K562 (cell line): ENCODE measurements around the gene GYS1. TPM values are rescaled to one million over a fixed set of nuclear protein-coding genes. Genes with fewer than 3 reads are reported as not detected.

Experiments used
- BCL6 ChIP-seq: fragments of 250-450 bp; sonication (Bioruptor Pico); IDR thresholded peaks from 2 replicates; pipeline ENCODE4 v1.4.0; 2020
- CBX1 ChIP-seq: sonication (generic); IDR thresholded peaks from 2 replicates; pipeline ENCODE4 v1.6.1; 2016; ENCODE audit warnings: antibody characterized with exemption, low read depth, mild to moderate bottlenecking
- DNMT1 ChIP-seq: fragments of 450-650 bp; IDR thresholded peaks from 2 replicates; pipeline ENCODE4 v1.6.1; 2016; ENCODE audit warnings: antibody characterized with exemption, mild to moderate bottlenecking
- FOSL1 ChIP-seq: fragments of 200-800 bp; sonication (Bioruptor generic); conservative IDR thresholded peaks from 2 replicates; pipeline ENCODE4 v1.6.1; 2016; ENCODE audit warnings: missing genetic modification characterization, missing compliant biosample characterization
- HDAC1 ChIP-seq, 2 experiments: fragments of 450-650 bp; IDR thresholded peaks; 2 replicates each; pipeline ENCODE4 v1.6.1; 2016 to 2017; ENCODE audit warnings: inconsistent platforms in 1 of 2, mild to moderate bottlenecking in 1 of 2, moderate library complexity in 1 of 2
- MECOM ChIP-seq: fragments of 250-450 bp; sonication (Bioruptor Pico); IDR thresholded peaks from 2 replicates; pipeline ENCODE4 v1.8.0; 2022; ENCODE audit warnings: inconsistent platforms
- MITF ChIP-seq: IDR thresholded peaks from 2 replicates; pipeline ENCODE4 v1.6.1; 2014; ENCODE audit warnings: antibody characterized with exemption
- NCOA2 ChIP-seq, 2 experiments: fragments of 450-650 bp; IDR thresholded peaks; 2 replicates each; pipeline ENCODE4 v1.6.1; 2018; ENCODE audit warnings: mild to moderate bottlenecking in 2 of 2, moderate library complexity in 1 of 2; ENCODE audit not compliant: partially characterized antibody in 2 of 2
- NELFE ChIP-seq: IDR thresholded peaks from 2 replicates; pipeline ENCODE4 v1.6.1; 2011; ENCODE audit warnings: mild to moderate bottlenecking; ENCODE audit not compliant: insufficient read depth, insufficient read length
- NFYB ChIP-seq: IDR thresholded peaks from 2 replicates; pipeline ENCODE4 v1.6.1; 2011; ENCODE audit warnings: mild to moderate bottlenecking, moderate library complexity; ENCODE audit not compliant: insufficient read length; ENCODE audit errors: extremely low read depth
- PTTG1 ChIP-seq: fragments of 450-650 bp; IDR thresholded peaks from 2 replicates; pipeline ENCODE4 v1.6.1; 2016; ENCODE audit warnings: low read depth, mild to moderate bottlenecking, missing genetic modification characterization, missing compliant biosample characterization
- RBBP5 ChIP-seq: fragments of 200-600 bp; sonication (generic); IDR thresholded peaks from 2 replicates; pipeline ENCODE4 v1.6.1; 2012; ENCODE audit warnings: borderline replicate concordance, mild to moderate bottlenecking, low read length, control low read depth, inconsistent platforms; ENCODE audit not compliant: insufficient read depth, poor library complexity, severe bottlenecking
- ZEB2 ChIP-seq: fragments of 450-650 bp; IDR thresholded peaks from 2 replicates; pipeline ENCODE4 v1.6.1; 2016
- ZNF134 ChIP-seq: fragments of 250-450 bp; sonication (Bioruptor Pico); conservative IDR thresholded peaks from 2 replicates; pipeline ENCODE4 v1.4.0; 2020
- ZNF224 ChIP-seq: sonication (generic); formaldehyde crosslinking; IDR thresholded peaks from 2 replicates; pipeline ENCODE4 v1.8.0; 2022; ENCODE audit warnings: mild to moderate bottlenecking, missing genetic modification reagents
- ZNF316 ChIP-seq: fragments of 450-650 bp; IDR thresholded peaks from 2 replicates; pipeline ENCODE4 v1.6.1; 2016
- ZNF717 ChIP-seq: fragments of 250-450 bp; sonication (Bioruptor Pico); IDR thresholded peaks from 2 replicates; pipeline ENCODE4 v1.5.0; 2021
- polyA plus RNA-seq, 8 experiments: library from polyadenylated mRNA; depleted of rRNA in 4 of 8; stranded (reverse) in 5 of 8; unstranded in 3 of 8; fragments of >200 nt; fragmentation: Nextera tagmentation in 2 of 8; fragmentation: Illumina TruSeq in 1 of 8; extraction: Ambion mirVana in 2 of 8; extraction: Trizol in 1 of 8; gene quantifications; 2 replicates each; pipeline versions ENCODE4 v1.2.1 to v1.2.3, GENCODE V29; 2011 to 2014; ENCODE audit warnings: inconsistent platforms in 1 of 8, missing spikeins in 1 of 8
- total RNA-seq, 7 experiments: library from RNA; depleted of rRNA in 6 of 7; stranded (reverse); fragments of >200 nt in 6 of 7; fragmentation: Illumina TruSeq in 2 of 7; extraction: Trizol in 2 of 7; gene quantifications; 2 replicates each; pipeline versions ENCODE4 v1.2.1 to v1.2.3, GENCODE V29; 2011 to 2021; ENCODE audit warnings: low replicate concordance in 1 of 7
- TF ChIP-seq, protein P1 (sequence below): fragments of 450-650 bp; IDR thresholded peaks from one replicate; pipeline ENCODE4 v1.6.1; 2018; ENCODE audit warnings: mild to moderate bottlenecking, moderate library complexity; ENCODE audit not compliant: partially characterized antibody
- TF ChIP-seq, protein P2 (sequence below): fragments of 250-450 bp; sonication (Bioruptor Pico); IDR thresholded peaks from 2 replicates; pipeline ENCODE4 v1.5.0; 2022; ENCODE audit warnings: mild to moderate bottlenecking
- TF ChIP-seq, protein P3 (sequence below): fragments of 450-650 bp; formaldehyde crosslinking; IDR thresholded peaks from 2 replicates; pipeline ENCODE4 v1.4.0; 2022; ENCODE audit warnings: mild to moderate bottlenecking, moderate library complexity
- TF ChIP-seq, protein P4 (sequence below): fragments of 450-650 bp; formaldehyde crosslinking; IDR thresholded peaks from 2 replicates; pipeline ENCODE4 v1.4.0; 2022; ENCODE audit warnings: missing genetic modification characterization

Gene GYS1
- total and polyA plus RNA-seq, 9 of the 15 experiments (the other 6 are each of a cell fraction or from before 2014, with no cell fraction given) = 1.9 to 31.1 (median 15.2) TPM

DNA sequence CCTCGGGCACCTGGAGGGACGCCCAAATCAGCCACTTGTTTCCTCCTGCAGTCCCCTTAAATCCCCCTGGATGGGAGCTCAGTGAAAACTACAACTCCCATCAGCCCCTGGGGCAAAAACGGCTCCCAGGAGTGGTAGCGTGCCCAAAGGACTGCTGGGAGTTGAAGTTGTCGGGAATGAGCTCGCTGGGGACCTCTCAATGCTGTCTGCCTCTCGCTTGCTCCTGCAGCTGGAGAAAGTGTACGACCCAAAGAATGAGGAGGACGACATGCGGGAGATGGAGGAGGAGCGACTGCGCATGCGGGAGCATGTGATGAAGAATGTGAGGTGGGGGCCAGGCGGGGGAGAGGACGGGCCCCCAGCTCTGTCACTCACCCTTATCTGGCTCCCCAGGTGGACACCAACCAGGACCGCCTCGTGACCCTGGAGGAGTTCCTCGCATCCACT, 74.3 kb downstream of the GYS1 start (continued):
- TF ChIP-seq, protein P1, sequence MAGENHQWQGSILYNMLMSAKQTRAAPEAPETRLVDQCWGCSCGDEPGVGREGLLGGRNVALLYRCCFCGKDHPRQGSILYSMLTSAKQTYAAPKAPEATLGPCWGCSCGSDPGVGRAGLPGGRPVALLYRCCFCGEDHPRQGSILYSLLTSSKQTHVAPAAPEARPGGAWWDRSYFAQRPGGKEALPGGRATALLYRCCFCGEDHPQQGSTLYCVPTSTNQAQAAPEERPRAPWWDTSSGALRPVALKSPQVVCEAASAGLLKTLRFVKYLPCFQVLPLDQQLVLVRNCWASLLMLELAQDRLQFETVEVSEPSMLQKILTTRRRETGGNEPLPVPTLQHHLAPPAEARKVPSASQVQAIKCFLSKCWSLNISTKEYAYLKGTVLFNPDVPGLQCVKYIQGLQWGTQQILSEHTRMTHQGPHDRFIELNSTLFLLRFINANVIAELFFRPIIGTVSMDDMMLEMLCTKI = no peak
- TF ChIP-seq ZNF134 (CRISPR knock-in tag) (no peak), ZNF316 (no peak), PTTG1 (tag) (no peak), ZNF717 (CRISPR knock-in tag) (no peak), MECOM (CRISPR knock-in tag) (no peak), RBBP5 (no peak), NCOA2 (IDR thresholded peaks at IDR 0.05; ENCODE audit: partially characterized antibody in 2 of 2) (no peak), HDAC1 (IDR thresholded peaks at IDR 0.05) (no peak), NFYB (no peak), NELFE (no peak), MITF (no peak), DNMT1 (0 out of 2 replicates have a peak, but pooled peaks have one; percentile 58), ZEB2 (no peak), FOSL1 (no peak), ZNF224 (CRISPR knock-in tag) (no peak), CBX1 (no peak), BCL6 (CRISPR knock-in tag) (no peak)
- TF ChIP-seq, protein P2, sequence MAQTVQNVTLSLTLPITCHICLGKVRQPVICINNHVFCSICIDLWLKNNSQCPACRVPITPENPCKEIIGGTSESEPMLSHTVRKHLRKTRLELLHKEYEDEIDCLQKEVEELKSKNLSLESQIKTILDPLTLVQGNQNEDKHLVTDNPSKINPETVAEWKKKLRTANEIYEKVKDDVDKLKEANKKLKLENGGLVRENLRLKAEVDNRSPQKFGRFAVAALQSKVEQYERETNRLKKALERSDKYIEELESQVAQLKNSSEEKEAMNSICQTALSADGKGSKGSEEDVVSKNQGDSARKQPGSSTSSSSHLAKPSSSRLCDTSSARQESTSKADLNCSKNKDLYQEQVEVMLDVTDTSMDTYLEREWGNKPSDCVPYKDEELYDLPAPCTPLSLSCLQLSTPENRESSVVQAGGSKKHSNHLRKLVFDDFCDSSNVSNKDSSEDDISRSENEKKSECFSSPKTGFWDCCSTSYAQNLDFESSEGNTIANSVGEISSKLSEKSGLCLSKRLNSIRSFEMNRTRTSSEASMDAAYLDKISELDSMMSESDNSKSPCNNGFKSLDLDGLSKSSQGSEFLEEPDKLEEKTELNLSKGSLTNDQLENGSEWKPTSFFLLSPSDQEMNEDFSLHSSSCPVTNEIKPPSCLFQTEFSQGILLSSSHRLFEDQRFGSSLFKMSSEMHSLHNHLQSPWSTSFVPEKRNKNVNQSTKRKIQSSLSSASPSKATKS (CRISPR knock-in tag) = no peak
- TF ChIP-seq, protein P3, sequence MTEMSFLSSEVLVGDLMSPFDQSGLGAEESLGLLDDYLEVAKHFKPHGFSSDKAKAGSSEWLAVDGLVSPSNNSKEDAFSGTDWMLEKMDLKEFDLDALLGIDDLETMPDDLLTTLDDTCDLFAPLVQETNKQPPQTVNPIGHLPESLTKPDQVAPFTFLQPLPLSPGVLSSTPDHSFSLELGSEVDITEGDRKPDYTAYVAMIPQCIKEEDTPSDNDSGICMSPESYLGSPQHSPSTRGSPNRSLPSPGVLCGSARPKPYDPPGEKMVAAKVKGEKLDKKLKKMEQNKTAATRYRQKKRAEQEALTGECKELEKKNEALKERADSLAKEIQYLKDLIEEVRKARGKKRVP = no peak
- TF ChIP-seq, protein P4, sequence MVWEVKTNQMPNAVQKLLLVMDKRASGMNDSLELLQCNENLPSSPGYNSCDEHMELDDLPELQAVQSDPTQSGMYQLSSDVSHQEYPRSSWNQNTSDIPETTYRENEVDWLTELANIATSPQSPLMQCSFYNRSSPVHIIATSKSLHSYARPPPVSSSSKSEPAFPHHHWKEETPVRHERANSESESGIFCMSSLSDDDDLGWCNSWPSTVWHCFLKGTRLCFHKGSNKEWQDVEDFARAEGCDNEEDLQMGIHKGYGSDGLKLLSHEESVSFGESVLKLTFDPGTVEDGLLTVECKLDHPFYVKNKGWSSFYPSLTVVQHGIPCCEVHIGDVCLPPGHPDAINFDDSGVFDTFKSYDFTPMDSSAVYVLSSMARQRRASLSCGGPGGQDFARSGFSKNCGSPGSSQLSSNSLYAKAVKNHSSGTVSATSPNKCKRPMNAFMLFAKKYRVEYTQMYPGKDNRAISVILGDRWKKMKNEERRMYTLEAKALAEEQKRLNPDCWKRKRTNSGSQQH (CRISPR knock-in tag) = no peak
